Activated CD8-positive, alpha-beta T cell treated with anti-CD3 and anti-CD28 coated beads for 36 hours (primary cell): ENCODE results near the gene FBXO45. TPM values are rescaled to one million over a fixed set of nuclear protein-coding genes. Genes with fewer than 3 reads are reported as not detected.
"Not testable (repeated sequence)": the region's sequence is repeated elsewhere in the genome, so short reads cannot be mapped to it uniquely, and the experiment has no call there.

Experiments
- ATAC-seq: fragments of 200-7000 bp; cut with Tn5 transposase; one replicate; pipeline ENCODE4 v1.10.0; 2021; ENCODE audit warnings: mild to moderate bottlenecking, moderate library complexity
- CTCF ChIA-PET: fragments of 350-600 bp; sonication (Branson Sonifier 250); formaldehyde crosslinking; loops from one replicate; lab custom pipeline; 2021; ENCODE audit warnings: antibody characterized with exemption; lab: Charles Lee
- POLR2A ChIA-PET: fragments of 350-600 bp; sonication (Branson Sonifier 250); formaldehyde crosslinking; loops from one replicate; lab custom pipeline; 2021; ENCODE audit warnings: antibody characterized with exemption; lab: Charles Lee
- DNase-seq: peaks from one replicate; pipeline ENCODE4 v3.0.0-alpha.2; 2020
- H3K27ac Mint-ChIP-seq: one replicate; pipeline ENCODE4 v1.8.0; 2021; ENCODE audit warnings: mild to moderate bottlenecking, mixed read lengths
- H3K27me3 Mint-ChIP-seq: one replicate; pipeline ENCODE4 v1.8.0; 2021; ENCODE audit warnings: mixed read lengths
- H3K36me3 Mint-ChIP-seq: one replicate; pipeline ENCODE4 v1.8.0; 2021; ENCODE audit warnings: low read depth, mixed read lengths
- H3K4me1 Mint-ChIP-seq: one replicate; pipeline ENCODE4 v1.8.0; 2021; ENCODE audit warnings: low read depth, mixed read lengths
- H3K4me3 Mint-ChIP-seq: one replicate; pipeline ENCODE4 v1.8.0; 2021; ENCODE audit warnings: mild to moderate bottlenecking, moderate library complexity, mixed read lengths
- H3K9me3 Mint-ChIP-seq: one replicate; pipeline ENCODE4 v1.8.0; 2021; ENCODE audit warnings: mixed read lengths
- CTCF ChIP-seq: fragments of 200-600 bp; IDR thresholded peaks from one replicate; pipeline ENCODE4 v1.8.0; 2022; ENCODE audit warnings: antibody characterized with exemption, mild to moderate bottlenecking
- intact Hi-C: fragments of 100-400 bp; cut with micrococcal nuclease; formaldehyde crosslinking; loops from one replicate; pipeline ENCODE4 v1.10.0; 2022
- total RNA-seq, 2 experiments: library from RNA; stranded (reverse); gene quantifications; one replicate each; pipeline ENCODE4 v1.2.3, GENCODE V29; 2021

FBXO45 gene
- total RNA-seq, 2 experiments from 2014 or later, result 18.2 TPM

DNA sequence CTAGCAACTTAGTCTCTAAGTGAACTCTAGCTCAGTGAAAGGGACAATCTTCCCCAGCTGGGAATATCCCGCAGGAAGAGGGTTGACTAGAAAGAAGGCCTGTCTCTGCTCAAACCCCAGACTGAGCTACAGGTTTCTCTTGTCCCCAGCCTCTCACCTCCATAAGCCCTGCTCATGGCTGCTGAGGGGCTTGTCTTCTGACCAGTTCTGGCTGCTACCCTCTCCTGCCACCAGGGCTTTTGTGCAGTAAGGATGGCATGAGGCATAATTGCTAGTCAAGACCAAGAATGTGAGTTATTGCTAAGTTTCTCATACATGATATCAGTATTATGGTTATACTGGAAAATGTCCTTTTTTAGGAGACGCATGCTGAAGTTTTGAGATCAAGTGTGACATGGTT, 21.4 kb upstream of the FBXO45 start:
- peaks cover 17% of the 10 kb centered on the region for H3K9me3 Mint-ChIP-seq
- intact Hi-C loops, result no loop called here
- no peak for TF ChIP-seq CTCF
- DNase-seq (no peak), ATAC-seq (no peak)
- H3K27ac Mint-ChIP-seq, result no peak overlapping the region
- POLR2A ChIA-PET, result interaction anchor here (0.6 to 0.9 kb wide), 2 partner anchors 147 to 977 kb away, joined by 3 read pairs; no protein-coding TSS in a partner anchor
- no peak overlapping the region for H3K4me3 Mint-ChIP-seq
- no peaks in the 10 kb centered on the region for H3K4me1 Mint-ChIP-seq
- H3K27me3 Mint-ChIP-seq, result no peaks in the 10 kb centered on the region
- H3K36me3 Mint-ChIP-seq, result peaks cover 5% of the 10 kb centered on the region
- CTCF ChIA-PET, result interaction anchor here (0.8 to 1.0 kb wide), 2 partner anchors 8 to 25 kb away, joined by 3 read pairs; no protein-coding TSS in a partner anchor

DNA sequence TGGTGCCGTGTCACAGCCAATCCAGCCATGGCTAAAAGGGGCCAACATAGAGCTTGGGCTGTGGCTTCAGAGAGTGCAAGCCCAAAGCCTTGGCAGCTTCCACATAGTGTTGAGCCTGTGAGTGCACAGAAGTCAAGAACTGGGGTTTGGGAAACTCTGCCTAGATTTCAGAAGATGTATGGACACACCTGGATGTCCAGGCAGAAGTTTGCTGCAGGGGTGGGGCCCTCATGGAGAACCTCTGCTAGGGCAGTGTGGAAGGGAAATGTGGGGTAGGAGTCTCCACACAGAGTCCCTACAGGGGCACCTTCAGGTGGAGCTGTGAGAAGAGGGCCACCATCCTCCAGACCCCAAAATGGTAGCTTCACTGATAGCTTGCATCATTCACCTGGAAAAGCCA, 19.1 kb upstream of the FBXO45 start:
- ATAC-seq, H3K36me3 Mint-ChIP-seq, H3K27ac Mint-ChIP-seq, H3K4me1 Mint-ChIP-seq, DNase-seq, POLR2A ChIA-PET, CTCF ChIA-PET, H3K4me3 Mint-ChIP-seq, intact Hi-C loops, H3K27me3 Mint-ChIP-seq: not testable (repeated sequence)
- H3K9me3 Mint-ChIP-seq, result peaks cover 17% of the 10 kb centered on the region

- DNase-seq, H3K27me3 Mint-ChIP-seq, POLR2A ChIA-PET, ATAC-seq, H3K4me3 Mint-ChIP-seq, H3K4me1 Mint-ChIP-seq, intact Hi-C loops, H3K36me3 Mint-ChIP-seq, H3K27ac Mint-ChIP-seq: not testable (repeated sequence)
- CTCF ChIA-PET, result interaction anchor here (1.0 kb wide), 1 partner anchor 48 kb away, joined by 3 read pairs; no protein-coding TSS in a partner anchor
- H3K9me3 Mint-ChIP-seq, result peaks cover 17% of the 10 kb centered on the region
Measured at GRCh38 chr3:196550172-196550571, 18.3 kb upstream of the FBXO45 start.

- ChIA-PET CTCF (no interaction called here), POLR2A (interaction anchor here (5.2 kb wide), 1 partner anchor 16 kb away, joined by 25 read pairs; the partner anchor contains the start of genes FBXO45 and WDR53)
- Mint-ChIP-seq H3K27ac (no peak overlapping the region), H3K36me3 (peaks cover 9% of the 10 kb centered on the region), H3K9me3 (peaks cover 17% of the 10 kb centered on the region), H3K4me3 (no peak overlapping the region), H3K27me3 (no peaks in the 10 kb centered on the region), H3K4me1 (peaks cover 4% of the 10 kb centered on the region)
- DNase-seq, result no peak
- intact Hi-C loops, result no loop called here
- TF ChIP-seq CTCF, result no peak
- ATAC-seq, result no peak
Measured at GRCh38 chr3:196552253-196552652, 16.2 kb upstream of the FBXO45 start.

- Mint-ChIP-seq H3K27me3 (no peaks in the 10 kb centered on the region), H3K4me3 (no peak overlapping the region), H3K27ac (no peak overlapping the region), H3K4me1 (peaks cover 4% of the 10 kb centered on the region), H3K9me3 (peaks cover 13% of the 10 kb centered on the region), H3K36me3 (peaks cover 6% of the 10 kb centered on the region)
- DNase-seq (no peak), ATAC-seq (no peak)
- CTCF ChIA-PET, result interaction anchor here (0.9 to 2.8 kb wide), 4 partner anchors 10 to 25 kb away, joined by 3 to 26 read pairs (median 3); no protein-coding TSS in a partner anchor
- TF ChIP-seq CTCF, result no peak
- POLR2A ChIA-PET, result interaction anchor here (0.6 to 5.2 kb wide), 2 partner anchors 15 to 209 kb away, joined by 3 to 25 read pairs; partner anchors contain the start of genes FBXO45 and WDR53
- intact Hi-C loops, result no loop called here
Measured at GRCh38 chr3:196553551-196553950, 14.9 kb upstream of the FBXO45 start.

DNA sequence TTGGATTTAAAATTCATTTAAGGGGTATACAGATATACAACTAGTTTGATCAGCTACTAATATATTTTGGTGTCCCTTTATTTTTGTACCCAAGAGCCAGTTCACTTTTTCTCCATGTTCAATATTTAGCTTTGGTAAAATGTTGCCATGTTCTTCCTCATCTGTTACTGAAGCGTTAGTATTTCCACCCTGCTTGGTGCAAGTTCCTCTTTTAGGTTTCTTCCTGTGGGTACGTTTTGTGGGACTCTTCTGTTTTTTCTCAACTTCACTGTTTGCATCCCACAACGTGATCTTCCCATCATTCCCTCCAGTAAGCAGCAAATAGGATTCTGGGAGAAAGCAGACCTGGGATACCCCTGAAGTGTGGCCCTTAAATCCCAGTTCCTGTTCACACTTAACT, 14.3 kb upstream of the FBXO45 start:
- TF ChIP-seq CTCF, result no peak
- H3K27ac Mint-ChIP-seq, result no peak overlapping the region
- no peaks in the 10 kb centered on the region for H3K27me3 Mint-ChIP-seq
- ATAC-seq, result no peak
- no peak overlapping the region for H3K4me3 Mint-ChIP-seq
- peaks cover 6% of the 10 kb centered on the region for H3K36me3 Mint-ChIP-seq
- DNase-seq, result no peak
- H3K9me3 Mint-ChIP-seq, result peaks cover 11% of the 10 kb centered on the region
- CTCF ChIA-PET, result interaction anchor here (0.9 to 3.1 kb wide), 6 partner anchors 9 to 56 kb away, joined by 3 to 26 read pairs (median 3); no protein-coding TSS in a partner anchor
- POLR2A ChIA-PET, result interaction anchor here (0.6 to 5.2 kb wide), 2 partner anchors 14 to 210 kb away, joined by 3 to 25 read pairs; partner anchors contain the start of genes FBXO45 and WDR53
- peaks cover 4% of the 10 kb centered on the region for H3K4me1 Mint-ChIP-seq
- intact Hi-C loops, result no loop called here
